Body of pancreas (tissue), 4 donors: Measurements from ENCODE around the gene ITPR2.

Source experiments
- CTCF ChIP-seq, 7 experiments: fragments of 450-650 bp in 4 of 7; fragments of 200-600 bp in 3 of 7; sonication (generic) in 3 of 7; IDR thresholded peaks; one replicate each; pipeline ENCODE4 v1.5.1; 2016 to 2019; ENCODE audit warnings: antibody characterized with exemption in 7 of 7
- POLR2A ChIP-seq, 3 donors: fragments of 450-650 bp; IDR thresholded peaks; one replicate each; pipeline ENCODE4 v1.6.1; 2016; ENCODE audit warnings: antibody characterized with exemption in 3 of 3, mild to moderate bottlenecking in 2 of 3

DNA sequence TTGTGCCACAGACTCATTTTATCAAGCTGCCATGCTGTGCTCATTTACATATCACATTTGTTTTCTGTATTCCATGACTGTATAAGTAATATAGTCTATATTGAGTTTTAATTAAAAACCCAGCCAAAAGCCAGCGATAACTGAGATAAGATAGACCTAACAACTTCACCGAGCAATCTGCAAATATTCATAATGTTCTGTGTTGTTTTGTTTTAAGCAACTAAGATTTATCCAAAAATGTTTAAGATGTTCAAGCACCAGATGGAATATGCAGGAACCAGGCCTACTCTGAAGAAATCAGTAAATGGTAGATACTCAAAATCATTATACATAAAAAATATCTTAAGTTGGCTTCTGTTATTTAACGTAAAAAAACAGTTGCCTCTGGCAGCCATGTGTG lies 295.3 kb downstream of the ITPR2 start:
- TF ChIP-seq CTCF (IDR thresholded peaks at IDR 0.05) = no peak
- no peak for TF ChIP-seq POLR2A (IDR thresholded peaks at IDR 0.05)
